ENCODE measurements around the gene ZBP1. TPM values are rescaled to one million over a fixed set of nuclear protein-coding genes. Genes with fewer than 3 reads are reported as not detected.

Gene ZBP1
- total RNA-seq, 3 donors from 2014 or later, result 1.8 to 12.8 (median 3.6) TPM

DNA sequence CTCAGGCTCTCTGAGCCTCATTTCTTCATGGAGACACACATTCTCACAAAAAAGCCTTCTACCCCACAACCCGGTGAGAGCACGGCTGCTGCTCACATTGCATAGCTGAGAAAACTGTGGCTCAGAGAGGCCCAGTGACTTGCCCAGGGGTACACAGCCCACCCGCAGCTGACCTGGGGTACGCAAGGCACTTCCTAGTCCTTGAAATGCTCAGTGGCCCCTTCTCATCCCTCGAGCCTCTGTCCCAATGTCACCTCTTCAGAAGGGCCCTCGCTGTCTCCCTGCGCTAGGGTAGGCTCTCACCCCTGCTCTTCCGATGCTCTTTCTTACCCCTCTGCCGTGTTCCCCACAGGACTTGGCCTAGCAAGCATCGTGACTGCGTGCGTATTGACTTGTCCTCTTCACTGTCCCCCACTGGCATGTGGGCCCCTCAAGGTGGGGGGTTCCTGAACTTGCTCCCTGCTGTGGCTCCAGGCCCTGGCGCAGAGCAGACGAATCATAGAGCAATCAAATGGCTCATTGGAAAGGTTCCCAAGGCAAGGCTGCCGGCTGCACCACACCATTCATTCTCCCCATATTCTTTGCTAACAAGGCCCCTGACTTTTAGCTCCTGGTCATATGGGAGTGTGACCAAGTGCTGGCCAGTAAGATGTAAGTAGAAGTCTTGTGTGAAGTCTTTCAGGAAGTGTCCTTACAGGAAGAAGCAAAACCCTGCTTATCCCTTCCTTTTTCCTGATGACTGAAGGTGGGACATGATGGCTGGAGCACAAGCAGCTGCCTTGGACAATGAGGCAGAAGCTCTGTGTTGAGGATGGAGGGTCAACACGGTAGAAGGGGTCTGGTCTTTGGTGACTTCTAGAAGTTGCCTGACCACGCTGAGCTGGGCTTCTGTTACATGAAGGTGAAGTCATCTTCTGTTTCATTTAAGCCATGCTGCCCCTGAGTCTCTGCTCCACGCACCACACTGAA lies 36.7 kb downstream of the ZBP1 start:
- DNase-seq (peak in 2 of 3 donors; percentile 17 to 31), ATAC-seq (no peak)
- no peaks in the 10 kb centered on the region for H3K36me3 ChIP-seq (ENCODE audit: low read depth)
- intact Hi-C loops (cut with DNase I, micrococcal nuclease), result loop anchor here in 1 of 2 donors (10.0 kb wide), 1 partner anchor 199 kb away; no protein-coding TSS in a partner anchor
- TF ChIP-seq, protein P1, sequence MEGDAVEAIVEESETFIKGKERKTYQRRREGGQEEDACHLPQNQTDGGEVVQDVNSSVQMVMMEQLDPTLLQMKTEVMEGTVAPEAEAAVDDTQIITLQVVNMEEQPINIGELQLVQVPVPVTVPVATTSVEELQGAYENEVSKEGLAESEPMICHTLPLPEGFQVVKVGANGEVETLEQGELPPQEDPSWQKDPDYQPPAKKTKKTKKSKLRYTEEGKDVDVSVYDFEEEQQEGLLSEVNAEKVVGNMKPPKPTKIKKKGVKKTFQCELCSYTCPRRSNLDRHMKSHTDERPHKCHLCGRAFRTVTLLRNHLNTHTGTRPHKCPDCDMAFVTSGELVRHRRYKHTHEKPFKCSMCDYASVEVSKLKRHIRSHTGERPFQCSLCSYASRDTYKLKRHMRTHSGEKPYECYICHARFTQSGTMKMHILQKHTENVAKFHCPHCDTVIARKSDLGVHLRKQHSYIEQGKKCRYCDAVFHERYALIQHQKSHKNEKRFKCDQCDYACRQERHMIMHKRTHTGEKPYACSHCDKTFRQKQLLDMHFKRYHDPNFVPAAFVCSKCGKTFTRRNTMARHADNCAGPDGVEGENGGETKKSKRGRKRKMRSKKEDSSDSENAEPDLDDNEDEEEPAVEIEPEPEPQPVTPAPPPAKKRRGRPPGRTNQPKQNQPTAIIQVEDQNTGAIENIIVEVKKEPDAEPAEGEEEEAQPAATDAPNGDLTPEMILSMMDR (IDR thresholded peaks at IDR 0.05), result no peak
- no peak overlapping the region for H3K4me3 ChIP-seq
- no peaks in the 10 kb centered on the region for H3K9me3 ChIP-seq
- H3K4me1 ChIP-seq (ENCODE audit: low read depth), result peaks cover 19% of the 10 kb centered on the region

DNA sequence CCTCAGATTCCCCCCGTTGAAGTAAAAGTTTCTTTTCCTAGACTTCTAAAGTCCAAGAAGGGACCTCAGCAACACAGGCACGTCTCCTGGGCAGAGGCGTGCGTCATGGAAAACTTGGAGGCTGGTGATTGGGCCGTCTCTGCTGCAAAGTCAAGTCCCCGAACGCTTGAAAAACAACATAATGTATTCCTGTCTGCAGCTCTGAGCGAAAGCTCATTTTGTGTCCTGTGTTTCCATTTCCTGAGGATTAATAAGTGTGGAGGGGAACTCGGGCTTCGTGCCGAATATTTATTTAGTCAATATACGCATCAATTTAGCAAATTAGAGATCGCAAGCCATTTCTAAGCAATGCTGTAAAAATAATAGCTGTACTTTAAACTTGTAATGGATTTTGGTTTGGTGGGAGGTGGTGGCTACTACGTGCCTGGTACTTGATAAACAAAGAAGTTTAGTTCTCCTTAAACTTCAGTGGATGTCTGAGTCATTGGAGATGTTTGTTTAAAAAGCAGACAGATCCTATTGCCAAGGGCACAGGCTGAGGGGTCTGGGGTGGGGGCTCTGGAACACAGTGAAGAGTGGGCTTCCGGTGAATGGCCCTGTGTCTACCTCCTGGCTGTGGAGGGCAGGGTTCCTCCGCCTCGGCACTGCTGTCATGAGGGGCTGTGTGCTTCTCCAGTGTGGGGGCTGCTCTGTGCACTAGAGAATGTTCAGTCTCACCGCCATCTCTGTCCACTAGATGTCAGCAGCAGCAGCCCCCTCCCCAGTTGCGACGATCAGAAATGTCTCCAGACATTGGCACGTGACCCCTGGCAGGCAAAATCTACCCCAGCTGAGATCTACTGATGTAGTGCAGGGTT lies 37.6 kb downstream of the ZBP1 start:
- no peaks in the 10 kb centered on the region for H3K36me3 ChIP-seq (ENCODE audit: low read depth)
- intact Hi-C loops (cut with DNase I, micrococcal nuclease), result loop anchor here in 1 of 2 donors (10.0 kb wide), 1 partner anchor 198 kb away; no protein-coding TSS in a partner anchor
- no peaks in the 10 kb centered on the region for H3K9me3 ChIP-seq
- TF ChIP-seq, protein P1 (IDR thresholded peaks at IDR 0.05), result no peak
- H3K4me1 ChIP-seq (ENCODE audit: low read depth), result peaks cover 19% of the 10 kb centered on the region
- H3K4me3 ChIP-seq, result no peak overlapping the region
- ATAC-seq (no peak), DNase-seq (peak in 2 of 3 donors; percentile 38 to 43)

DNA sequence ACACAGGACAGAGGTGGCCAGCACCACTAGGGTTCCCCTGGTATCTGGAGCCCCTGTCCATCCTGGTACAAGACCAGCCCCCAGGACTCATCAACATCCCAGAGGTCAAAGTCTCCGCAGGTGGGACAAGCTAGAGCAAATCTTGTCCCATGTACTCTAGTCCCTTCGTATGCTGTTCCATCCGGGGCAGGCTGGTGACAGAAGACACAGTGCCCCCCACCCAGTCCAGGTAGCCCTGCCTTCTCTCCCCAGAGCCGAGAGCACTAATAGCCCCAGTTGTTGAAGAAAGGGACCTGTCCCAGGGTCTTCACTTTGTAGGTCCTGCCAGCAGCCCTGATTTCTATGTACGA lies 38.2 kb downstream of the ZBP1 start:
- H3K4me1 ChIP-seq (ENCODE audit: low read depth), result peaks cover 19% of the 10 kb centered on the region
- peak in 2 of 3 donors; percentile 24 to 28 for DNase-seq
- H3K4me3 ChIP-seq, result no peak overlapping the region
- intact Hi-C loops (cut with DNase I, micrococcal nuclease), result loop anchor here in 1 of 2 donors (10.0 kb wide), 1 partner anchor 197 kb away; no protein-coding TSS in a partner anchor
- ATAC-seq, result no peak
- no peaks in the 10 kb centered on the region for H3K9me3 ChIP-seq
- H3K36me3 ChIP-seq (ENCODE audit: low read depth), result no peaks in the 10 kb centered on the region
- TF ChIP-seq, protein P1 (IDR thresholded peaks at IDR 0.05), result no peak

DNA sequence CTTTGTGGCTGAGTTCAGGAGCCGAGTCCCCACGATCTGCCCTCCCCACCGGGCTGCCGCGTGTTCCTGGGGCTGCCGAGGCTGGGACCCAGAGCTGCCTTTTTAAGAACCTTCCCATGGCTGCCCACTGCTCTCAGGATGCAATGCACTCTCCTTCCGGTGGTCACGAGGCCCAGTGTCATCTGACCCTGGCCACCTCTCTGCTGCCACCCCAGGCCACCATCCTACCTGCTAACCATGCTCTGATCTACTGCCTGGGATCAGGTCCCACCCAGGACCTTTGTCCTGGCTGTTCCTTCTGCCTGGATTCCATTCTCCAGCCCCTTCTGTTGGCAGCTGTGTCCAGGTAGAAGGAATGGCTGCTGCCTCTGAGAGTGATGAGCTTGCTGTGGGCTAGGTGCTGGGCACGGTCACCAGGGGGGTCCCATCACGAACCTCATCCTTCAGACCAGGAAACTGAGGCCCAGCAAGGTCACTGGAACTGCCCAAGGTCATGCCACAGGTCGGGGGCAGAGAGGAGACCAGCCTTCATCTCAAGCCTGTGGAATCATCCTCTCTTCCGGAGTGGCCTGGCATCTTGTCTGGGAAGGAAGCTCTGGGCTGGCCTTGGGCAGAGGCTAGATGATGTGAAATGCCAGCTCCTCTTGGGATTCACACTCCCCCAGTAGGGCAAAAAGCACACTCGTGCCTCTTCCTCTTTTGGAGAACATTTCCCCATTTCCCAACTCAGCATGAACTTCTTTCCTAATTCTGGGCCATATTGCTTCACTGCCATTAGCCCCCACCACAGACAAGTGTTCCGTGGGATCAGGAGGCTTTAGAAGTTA lies 38.8 kb downstream of the ZBP1 start:
- no peak for ATAC-seq
- Histone ChIP-seq H3K9me3 (no peaks in the 10 kb centered on the region), H3K36me3 (ENCODE audit: low read depth) (no peaks in the 10 kb centered on the region), H3K4me1 (ENCODE audit: low read depth) (peaks cover 19% of the 10 kb centered on the region), H3K4me3 (no peak overlapping the region)
- TF ChIP-seq, protein P1 (IDR thresholded peaks at IDR 0.05), result no peak
- peak in 2 of 3 donors; percentile 23 to 39 for DNase-seq
- intact Hi-C loops (cut with DNase I, micrococcal nuclease), result loop anchor here in 1 of 2 donors (10.0 kb wide), 1 partner anchor 197 kb away; no protein-coding TSS in a partner anchor

Measured in mucosa of descending colon (tissue), 3 donors.